HCT116 (cell line): ENCODE results near the gene CYP11A1. TPM values are rescaled to one million over a fixed set of nuclear protein-coding genes. Genes with fewer than 3 reads are reported as not detected.

Experiments used
- ATAC-seq: fragments of 200-7000 bp; cut with Tn5 transposase; 2 replicates; pipeline ENCODE4 v1.9.1; 2020; ENCODE audit warnings: mild to moderate bottlenecking, moderate library complexity
- BruUV-seq: library from RNA; stranded (reverse); fragments of 400-500 nt; replicated peaks from 2 replicates; lab custom pipeline; 2021; lab: Mats Ljungman, UMichigan
- CTCF ChIA-PET: fragments of 300-600 bp; sonication (Branson Sonifier 250); formaldehyde crosslinking; loops from one replicate; lab custom pipeline; 2021; ENCODE audit warnings: antibody characterized with exemption; lab: Charles Lee
- POLR2A ChIA-PET: fragments of 300-600, 350-600 bp; sonication (Branson Sonifier 250); formaldehyde crosslinking; loops from one replicate; lab custom pipeline; 2021; ENCODE audit warnings: antibody characterized with exemption; lab: Charles Lee
- RAD21 ChIA-PET, 2 experiments: fragments of 300-600 bp; sonication (Branson Sonifier 250); formaldehyde crosslinking; loops; one replicate each; lab custom pipeline; 2023; ENCODE audit warnings: low total read pairs in 2 of 2; ENCODE audit not compliant: uncharacterized antibody in 2 of 2, unreplicated experiment in 2 of 2, low non-redundant PET in 1 of 2; lab: Charles Lee
- DNase-seq: peaks from one replicate; pipeline ENCODE4 v3.0.0-alpha.2; 2010; ENCODE audit warnings: low read depth, low spot score
- H2AFZ ChIP-seq: fragments of 200-600 bp; shearing (Covaris generic), sonication (generic); 2 replicates; pipeline ENCODE4 v1.6.1; 2017; ENCODE audit warnings: low read depth, mixed run types, mixed read lengths, antibody characterized with exemption, low read length; ENCODE audit not compliant: poor library complexity, severe bottlenecking
- H3K27ac ChIP-seq: 2 replicates; pipeline ENCODE4 v1.5.1; 2012; ENCODE audit warnings: low read depth, low read length
- H3K27me3 ChIP-seq: fragments of 200-600 bp; sonication (generic); 2 replicates; pipeline ENCODE4 v1.6.1; 2016; ENCODE audit warnings: mixed run types, low read length, mixed read lengths; ENCODE audit not compliant: insufficient read depth
- H3K36me3 ChIP-seq, 2 experiments: fragments of 200-500 bp in 1 of 2; fragments of 200-600 bp in 1 of 2; sonication (Bioruptor generic) in 1 of 2; sonication (generic) in 1 of 2; 2 replicates each; pipeline versions ENCODE4 v1.5.1 to v1.6.1; 2014 to 2016; ENCODE audit warnings: low read length in 2 of 2, inconsistent platforms in 1 of 2, mixed read lengths in 1 of 2, mixed run types in 1 of 2; ENCODE audit not compliant: insufficient read depth in 2 of 2, control insufficient read depth in 1 of 2
- H3K4me1 ChIP-seq, 2 experiments: fragments of 200-600 bp in 1 of 2; sonication (generic) in 1 of 2; 2 replicates each; pipeline versions ENCODE4 v1.5.1 to v1.6.1; 2012 to 2017; ENCODE audit warnings: low read length in 2 of 2, inconsistent platforms in 1 of 2, mild to moderate bottlenecking in 1 of 2, mixed read lengths in 1 of 2, mixed run types in 1 of 2, moderate library complexity in 1 of 2; ENCODE audit not compliant: insufficient read depth in 2 of 2, control insufficient read depth in 1 of 2
- H3K4me2 ChIP-seq: fragments of 200-600 bp; sonication (generic); 2 replicates; pipeline ENCODE4 v1.6.1; 2017; ENCODE audit warnings: mixed run types, low read length, mixed read lengths
- H3K4me3 ChIP-seq, 2 experiments: fragments of 200-600 bp in 1 of 2; sonication (generic) in 1 of 2; replicated peaks in 1 of 2; 2 replicates each; pipeline ENCODE4 v1.5.1; 2011 to 2016; ENCODE audit warnings: low read length in 2 of 2, control low read depth in 1 of 2, low read depth in 1 of 2, mild to moderate bottlenecking in 1 of 2, mixed read lengths in 1 of 2, mixed run types in 1 of 2
- H3K79me2 ChIP-seq: fragments of 200-600 bp; sonication (generic); 2 replicates; pipeline ENCODE4 v1.6.1; 2017; ENCODE audit warnings: mild to moderate bottlenecking, mixed run types, low read length, moderate library complexity, mixed read lengths; ENCODE audit not compliant: insufficient read depth
- H3K9ac ChIP-seq: fragments of 200-600 bp; sonication (generic); 2 replicates; pipeline ENCODE4 v1.6.1; 2016; ENCODE audit warnings: low read length, mixed read lengths
- H3K9me2 ChIP-seq: fragments of 200-600 bp; sonication (generic), shearing (Covaris generic); 2 replicates; pipeline ENCODE4 v1.6.1; 2017; ENCODE audit warnings: mixed run types, mild to moderate bottlenecking, moderate library complexity; ENCODE audit not compliant: insufficient read depth
- H3K9me3 ChIP-seq, 2 experiments: fragments of 200-500 bp in 1 of 2; fragments of 200-600 bp in 1 of 2; sonication (Bioruptor generic) in 1 of 2; sonication (generic) in 1 of 2; 2 replicates each; pipeline ENCODE4 v1.6.1; 2014 to 2017; ENCODE audit warnings: low read length in 2 of 2, mixed read lengths in 2 of 2, inconsistent platforms in 1 of 2, low read depth in 1 of 2, mild to moderate bottlenecking in 1 of 2, mixed run types in 1 of 2, moderate library complexity in 1 of 2; ENCODE audit not compliant: control insufficient read depth in 1 of 2, insufficient read depth in 1 of 2
- H4K20me1 ChIP-seq: fragments of 200-600 bp; sonication (generic), shearing (Covaris generic); 2 replicates; pipeline ENCODE4 v1.6.1; 2017; ENCODE audit warnings: mixed run types, mild to moderate bottlenecking, moderate library complexity; ENCODE audit not compliant: insufficient read depth
- CBX3 ChIP-seq: IDR thresholded peaks from 2 replicates; pipeline ENCODE4 v1.6.1; 2012; ENCODE audit warnings: low read depth
- EGR1 ChIP-seq: IDR thresholded peaks from 2 replicates; pipeline ENCODE4 v1.6.1; 2012; ENCODE audit warnings: low read depth
- EZH2 ChIP-seq: fragments of 200-600 bp; sonication (generic); IDR thresholded peaks from 2 replicates; pipeline ENCODE4 v1.6.1; 2017; ENCODE audit warnings: antibody characterized with exemption, mixed run types
- EZH2phosphoT487 ChIP-seq: fragments of 200-600 bp; IDR thresholded peaks from 2 replicates; pipeline ENCODE4 v1.6.1; 2018; ENCODE audit warnings: antibody characterized with exemption, borderline replicate concordance
- FOSL1 ChIP-seq: IDR thresholded peaks from 2 replicates; pipeline ENCODE4 v1.6.1; 2012; ENCODE audit warnings: low read depth
- JUND ChIP-seq: IDR thresholded peaks from 2 replicates; pipeline ENCODE4 v1.6.1; 2012
- POLR2A ChIP-seq: IDR thresholded peaks from 2 replicates; pipeline ENCODE4 v1.7.0; 2011; ENCODE audit warnings: borderline replicate concordance; ENCODE audit not compliant: insufficient read depth, insufficient read length; ENCODE audit errors: extremely low read depth
- RAD21 ChIP-seq: IDR thresholded peaks from 2 replicates; pipeline ENCODE4 v1.6.1; 2012; ENCODE audit warnings: low read depth, mild to moderate bottlenecking
- SIN3A ChIP-seq: IDR thresholded peaks from 2 replicates; pipeline ENCODE4 v1.6.1; 2012; ENCODE audit warnings: low read depth
- SP1 ChIP-seq: IDR thresholded peaks from 2 replicates; pipeline ENCODE4 v1.6.1; 2012; ENCODE audit warnings: low read depth
- SRF ChIP-seq: IDR thresholded peaks from 2 replicates; pipeline ENCODE4 v1.6.1; 2012; ENCODE audit warnings: low read depth
- TCF7L2 ChIP-seq: IDR thresholded peaks from 2 replicates; pipeline ENCODE4 v1.7.0; 2011; ENCODE audit warnings: borderline replicate concordance, inconsistent platforms; ENCODE audit not compliant: insufficient read depth, insufficient read length; ENCODE audit errors: extremely low read depth
- ZFX ChIP-seq: fragments of 450-650 bp; IDR thresholded peaks from 2 replicates; pipeline ENCODE4 v1.6.1; 2017
- intact Hi-C: fragments of 100-400 bp; cut with micrococcal nuclease; formaldehyde crosslinking; loops from 2 replicates; pipeline ENCODE4 v1.10.0; 2022
- total RNA-seq: library from RNA; stranded (reverse); gene quantifications from one replicate; pipeline ENCODE4 v1.2.1, GENCODE V29; 2021; ENCODE audit not compliant: unreplicated experiment
- TF ChIP-seq, protein P1 (sequence below): IDR thresholded peaks from 2 replicates; pipeline ENCODE4 v1.6.1; 2012; ENCODE audit warnings: low read depth
- TF ChIP-seq, protein P2 (sequence below): IDR thresholded peaks from 2 replicates; pipeline ENCODE4 v1.6.1; 2012
- TF ChIP-seq, protein P3 (sequence below): IDR thresholded peaks from 2 replicates; pipeline ENCODE4 v1.6.1; 2011; ENCODE audit warnings: mild to moderate bottlenecking, low read length, moderate library complexity; ENCODE audit not compliant: insufficient replicate concordance; ENCODE audit errors: extremely low read depth

The CYP11A1 gene
- total RNA-seq, 1 experiment from 2014 or later: 0.57 TPM

- ChIA-PET POLR2A (no interaction called here), RAD21 (no interaction called here), CTCF (no interaction called here)
- ATAC-seq (no peak), DNase-seq (no peak)
- no peaks in the 10 kb centered on the region for H3K36me3 ChIP-seq
- H3K9me2 ChIP-seq: no peaks in the 10 kb centered on the region
- intact Hi-C loops: no loop called here
- no peaks in the 10 kb centered on the region for H3K9me3 ChIP-seq
- no peak overlapping the region for H3K4me2 ChIP-seq
- BruUV-seq: no TSS peak
- no peaks in the 10 kb centered on the region for H4K20me1 ChIP-seq
- no peaks in the 10 kb centered on the region for H3K79me2 ChIP-seq
- TF ChIP-seq EGR1 (no peak), RAD21 (no peak), SRF (no peak), CBX3 (no peak), SIN3A (no peak), FOSL1 (no peak), EZH2phosphoT487 (no peak), ZFX (no peak), TCF7L2 (no peak), EZH2 (no peak), SP1 (no peak), POLR2A (no peak), JUND (no peak)
- TF ChIP-seq, protein P1, sequence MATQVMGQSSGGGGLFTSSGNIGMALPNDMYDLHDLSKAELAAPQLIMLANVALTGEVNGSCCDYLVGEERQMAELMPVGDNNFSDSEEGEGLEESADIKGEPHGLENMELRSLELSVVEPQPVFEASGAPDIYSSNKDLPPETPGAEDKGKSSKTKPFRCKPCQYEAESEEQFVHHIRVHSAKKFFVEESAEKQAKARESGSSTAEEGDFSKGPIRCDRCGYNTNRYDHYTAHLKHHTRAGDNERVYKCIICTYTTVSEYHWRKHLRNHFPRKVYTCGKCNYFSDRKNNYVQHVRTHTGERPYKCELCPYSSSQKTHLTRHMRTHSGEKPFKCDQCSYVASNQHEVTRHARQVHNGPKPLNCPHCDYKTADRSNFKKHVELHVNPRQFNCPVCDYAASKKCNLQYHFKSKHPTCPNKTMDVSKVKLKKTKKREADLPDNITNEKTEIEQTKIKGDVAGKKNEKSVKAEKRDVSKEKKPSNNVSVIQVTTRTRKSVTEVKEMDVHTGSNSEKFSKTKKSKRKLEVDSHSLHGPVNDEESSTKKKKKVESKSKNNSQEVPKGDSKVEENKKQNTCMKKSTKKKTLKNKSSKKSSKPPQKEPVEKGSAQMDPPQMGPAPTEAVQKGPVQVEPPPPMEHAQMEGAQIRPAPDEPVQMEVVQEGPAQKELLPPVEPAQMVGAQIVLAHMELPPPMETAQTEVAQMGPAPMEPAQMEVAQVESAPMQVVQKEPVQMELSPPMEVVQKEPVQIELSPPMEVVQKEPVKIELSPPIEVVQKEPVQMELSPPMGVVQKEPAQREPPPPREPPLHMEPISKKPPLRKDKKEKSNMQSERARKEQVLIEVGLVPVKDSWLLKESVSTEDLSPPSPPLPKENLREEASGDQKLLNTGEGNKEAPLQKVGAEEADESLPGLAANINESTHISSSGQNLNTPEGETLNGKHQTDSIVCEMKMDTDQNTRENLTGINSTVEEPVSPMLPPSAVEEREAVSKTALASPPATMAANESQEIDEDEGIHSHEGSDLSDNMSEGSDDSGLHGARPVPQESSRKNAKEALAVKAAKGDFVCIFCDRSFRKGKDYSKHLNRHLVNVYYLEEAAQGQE: no peak
- TF ChIP-seq, protein P2, sequence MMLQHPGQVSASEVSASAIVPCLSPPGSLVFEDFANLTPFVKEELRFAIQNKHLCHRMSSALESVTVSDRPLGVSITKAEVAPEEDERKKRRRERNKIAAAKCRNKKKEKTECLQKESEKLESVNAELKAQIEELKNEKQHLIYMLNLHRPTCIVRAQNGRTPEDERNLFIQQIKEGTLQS: no peak
- TF ChIP-seq, protein P3, sequence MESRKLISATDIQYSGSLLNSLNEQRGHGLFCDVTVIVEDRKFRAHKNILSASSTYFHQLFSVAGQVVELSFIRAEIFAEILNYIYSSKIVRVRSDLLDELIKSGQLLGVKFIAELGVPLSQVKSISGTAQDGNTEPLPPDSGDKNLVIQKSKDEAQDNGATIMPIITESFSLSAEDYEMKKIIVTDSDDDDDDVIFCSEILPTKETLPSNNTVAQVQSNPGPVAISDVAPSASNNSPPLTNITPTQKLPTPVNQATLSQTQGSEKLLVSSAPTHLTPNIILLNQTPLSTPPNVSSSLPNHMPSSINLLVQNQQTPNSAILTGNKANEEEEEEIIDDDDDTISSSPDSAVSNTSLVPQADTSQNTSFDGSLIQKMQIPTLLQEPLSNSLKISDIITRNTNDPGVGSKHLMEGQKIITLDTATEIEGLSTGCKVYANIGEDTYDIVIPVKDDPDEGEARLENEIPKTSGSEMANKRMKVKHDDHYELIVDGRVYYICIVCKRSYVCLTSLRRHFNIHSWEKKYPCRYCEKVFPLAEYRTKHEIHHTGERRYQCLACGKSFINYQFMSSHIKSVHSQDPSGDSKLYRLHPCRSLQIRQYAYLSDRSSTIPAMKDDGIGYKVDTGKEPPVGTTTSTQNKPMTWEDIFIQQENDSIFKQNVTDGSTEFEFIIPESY: no peak
- H3K4me1 ChIP-seq: peaks cover 22 to 95% of the 10 kb centered on the region in 2 experiments
- no peaks in the 10 kb centered on the region for H3K27me3 ChIP-seq
- H3K9ac ChIP-seq: no peak overlapping the region
- H2AFZ ChIP-seq: no peak overlapping the region
- H3K27ac ChIP-seq: no peak overlapping the region
- no peak overlapping the region for H3K4me3 ChIP-seq
Observed at GRCh38 chr15:74387141-74387541, 19.7 kb upstream of the CYP11A1 start.
